Endothelial cell of umbilical vein (primary cell): ENCODE data around the gene TIMELESS.

Experiments used
- CTCF ChIP-seq, 2 donors: IDR thresholded peaks; 1 replicate in 1 of 2; 2 replicates in 1 of 2; pipeline ENCODE4 v1.5.1; 2011; ENCODE audit warnings: low read length in 2 of 2, mild to moderate bottlenecking in 2 of 2, moderate library complexity in 2 of 2, control low read depth in 1 of 2, inconsistent platforms in 1 of 2, low read depth in 1 of 2; ENCODE audit not compliant: insufficient read depth in 1 of 2; ENCODE audit errors: extremely low read depth in 1 of 2
- JUN ChIP-seq: IDR thresholded peaks from 2 replicates; pipeline ENCODE4 v1.6.1; 2011; ENCODE audit warnings: borderline replicate concordance, low read depth; ENCODE audit not compliant: insufficient read length, insufficient read depth

DNA sequence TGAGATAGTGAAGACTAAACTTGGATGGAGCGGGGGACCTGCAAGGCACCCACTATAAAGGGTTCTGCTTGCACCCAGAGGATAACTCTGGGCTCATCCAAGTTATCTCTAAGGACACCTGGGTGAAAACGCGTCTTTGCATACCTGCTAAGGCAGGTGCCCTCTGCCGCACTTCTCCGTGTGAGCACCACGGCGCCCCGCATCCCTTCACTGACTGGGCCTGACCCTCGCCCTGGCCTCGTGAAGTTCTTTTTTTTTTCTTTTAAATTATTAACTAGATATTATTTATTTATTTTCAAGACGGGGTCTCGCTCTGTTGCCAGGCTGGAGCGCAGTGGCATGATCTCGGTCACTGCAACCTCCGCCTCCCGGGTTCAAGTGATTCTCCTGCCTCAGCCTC, 66.6 kb downstream of the TIMELESS start:
- TF ChIP-seq JUN (no peak), CTCF (IDR thresholded peaks at IDR 0.05; ENCODE audit: extremely low read depth in 1 of 2, insufficient read depth in 1 of 2, low read depth in 1 of 2, low read length in 2 of 2) (no peak)
